A549 (cell line): ENCODE measurements around the gene COL28A1. TPM values are rescaled to one million over a fixed set of nuclear protein-coding genes. Genes with fewer than 3 reads are reported as not detected.

Experiments used
- ATAC-seq, 2 experiments: fragments of 200-7000 bp in 1 of 2; fragments of >200 bp in 1 of 2; cut with Nextera tagmentation in 1 of 2; cut with Tn5 transposase in 1 of 2; 3 replicates each; pipeline versions ENCODE4 v1.8.0 to v1.9.1; 2018 to 2020; ENCODE audit warnings: mild to moderate bottlenecking in 1 of 2, moderate library complexity in 1 of 2
- CTCF ChIA-PET: fragments of 300-600 bp; sonication (Branson Sonifier 250); formaldehyde crosslinking; extraction: SDS; loops from one replicate; lab custom pipeline; 2021; ENCODE audit warnings: antibody characterized with exemption, inconsistent platforms; lab: Yijun Ruan, JAX
- POLR2A ChIA-PET: fragments of 350-600 bp; formaldehyde crosslinking; extraction: SDS; loops from one replicate; lab custom pipeline; 2021; ENCODE audit warnings: antibody characterized with exemption, inconsistent platforms; lab: Yijun Ruan, JAX
- DNase-seq, 2 experiments: peaks; one replicate each; pipeline versions ENCODE4 v3.0.0 to v3.0.0-alpha.2; 2011 to 2016; ENCODE audit warnings: low read depth in 1 of 2, low spot score in 1 of 2
- FAIRE-seq: peaks from 2 replicates; lab custom pipeline; 2011; peaks lifted over from hg19 to GRCh38; lab: Jason Lieb, UNC
- H3K27ac ChIP-seq, 2 experiments: fragments of >200 bp; sonication (Bioruptor Twin); formaldehyde crosslinking; 3 replicates each; pipeline ENCODE4 v1.5.1; 2016 to 2017
- H3K4me1 ChIP-seq: fragments of >200 bp; sonication (Bioruptor Twin); formaldehyde crosslinking; 3 replicates; pipeline ENCODE4 v1.6.1; 2016
- H3K4me2 ChIP-seq: fragments of >200 bp; sonication (Bioruptor Twin); formaldehyde crosslinking; 3 replicates; pipeline ENCODE4 v1.6.1; 2016
- H3K4me3 ChIP-seq: fragments of >200 bp; sonication (Bioruptor Twin); formaldehyde crosslinking; 3 replicates; pipeline ENCODE4 v1.5.1; 2016
- H3K9me3 ChIP-seq: fragments of >200 bp; sonication (Bioruptor Twin); formaldehyde crosslinking; 3 replicates; pipeline ENCODE4 v1.6.1; 2016
- ATOH8 ChIP-seq: fragments of 250-450 bp; sonication (Bioruptor Pico); IDR thresholded peaks from 2 replicates; pipeline ENCODE4 v1.5.0; 2020; ENCODE audit warnings: low read depth, mild to moderate bottlenecking, moderate library complexity
- BHLHE40 ChIP-seq: IDR thresholded peaks from 2 replicates; pipeline ENCODE4 v1.6.1; 2012; ENCODE audit warnings: low read depth, low read length, inconsistent platforms
- CBX2 ChIP-seq: fragments of 200-600 bp; sonication (generic); IDR thresholded peaks from 2 replicates; pipeline ENCODE4 v1.6.1; 2016; ENCODE audit warnings: low read depth, mild to moderate bottlenecking, borderline replicate concordance
- CEBPB ChIP-seq, 2 experiments: fragments of >200 bp in 1 of 2; sonication (Bioruptor Twin) in 1 of 2; formaldehyde crosslinking in 1 of 2; IDR thresholded peaks; 2 replicates each; pipeline ENCODE4 v1.6.1; 2012 to 2016
- CHD2 ChIP-seq: fragments of 150-350 bp; IDR thresholded peaks from 2 replicates; pipeline ENCODE4 v1.6.1; 2014; ENCODE audit warnings: low read length; ENCODE audit not compliant: partially characterized antibody
- GATA3 ChIP-seq: IDR thresholded peaks from 2 replicates; pipeline ENCODE4 v1.6.1; 2012; ENCODE audit warnings: borderline replicate concordance
- HOXB5 ChIP-seq: fragments of 250-450 bp; sonication (Bioruptor Pico); IDR thresholded peaks from 2 replicates; pipeline ENCODE4 v1.5.0; 2020; ENCODE audit warnings: mild to moderate bottlenecking, moderate library complexity
- JUNB ChIP-seq: fragments of >200 bp; sonication (Bioruptor Twin); formaldehyde crosslinking; IDR thresholded peaks from 2 replicates; pipeline ENCODE4 v1.6.1; 2016
- PHF8 ChIP-seq: fragments of 200-600 bp; sonication (generic); IDR thresholded peaks from 2 replicates; pipeline ENCODE4 v1.6.1; 2016; ENCODE audit warnings: low read depth, mild to moderate bottlenecking, antibody characterized with exemption, moderate library complexity, borderline replicate concordance
- RCOR1 ChIP-seq: fragments of 150-350 bp; IDR thresholded peaks from 2 replicates; pipeline ENCODE4 v1.6.1; 2014; ENCODE audit warnings: antibody characterized with exemption, low read length, low read depth
- TFCP2L1 ChIP-seq: fragments of 250-450 bp; sonication (Bioruptor Pico); IDR thresholded peaks from 2 replicates; pipeline ENCODE4 v1.5.0; 2021; ENCODE audit warnings: mild to moderate bottlenecking
- ZSCAN20 ChIP-seq: fragments of 250-450 bp; sonication (Bioruptor Pico); IDR thresholded peaks from 2 replicates; pipeline ENCODE4 v1.8.0; 2022; ENCODE audit warnings: mild to moderate bottlenecking, moderate library complexity
- WGBS: methylation state at CpG from one replicate; pipeline ENCODE4 v1.1.6; 2017; ENCODE audit errors: missing lambda C conversion rate; 5-methylcytosine and 5-hydroxymethylcytosine counted together
- polyA plus RNA-seq, 4 experiments: library from polyadenylated mRNA; depleted of rRNA in 3 of 4; stranded (reverse); fragments of >200 nt; fragmentation: RNase III in 1 of 4; extraction: RNeasy Plus Mini Kit Qiagen cat#74134 plus additional on column Dnase treatment in 1 of 4; gene quantifications; 2 replicates in 3 of 4; 3 replicates in 1 of 4; pipeline ENCODE4 v1.2.3, GENCODE V29; 2011 to 2017
- TF ChIP-seq, protein P1 (sequence below): fragments of 200-600 bp; sonication (generic); IDR thresholded peaks from 2 replicates; pipeline ENCODE4 v1.6.1; 2016; ENCODE audit warnings: antibody characterized with exemption, mild to moderate bottlenecking, moderate library complexity
- TF ChIP-seq, protein P2 (sequence below): fragments of >200 bp; sonication (Bioruptor Twin); formaldehyde crosslinking; IDR thresholded peaks from 3 replicates; pipeline ENCODE4 v1.6.1; 2016

COL28A1 gene
- polyA plus RNA-seq, 2 of the 4 experiments (the other 2 are of a cell fraction): 0.08 to 0.17 TPM

- POLR2A ChIA-PET: interaction anchor here (0.6 kb wide), 1 partner anchor 20 kb away, joined by 3 read pairs; no protein-coding TSS in a partner anchor
- Histone ChIP-seq H3K4me1 (no peaks in the 10 kb centered on the region), H3K9me3 (peaks cover 15% of the 10 kb centered on the region; the same call in 2 of the 3 replicates), H3K4me2 (no peak overlapping the region), H3K27ac (no peak overlapping the region), H3K4me3 (no peak overlapping the region)
- FAIRE-seq (no peak), ATAC-seq (no peak), DNase-seq (no peak)
- TF ChIP-seq TFCP2L1 (CRISPR knock-in tag): no peak
- CTCF ChIA-PET: interaction anchor here (1.0 to 1.3 kb wide), 2 partner anchors 15 to 133 kb away, joined by 3 read pairs; no protein-coding TSS in a partner anchor
- 72% methylated on average over 2 of the region's 5 CpGs for WGBS
Observed at GRCh38 chr7:7557252-7557651, 21.6 kb upstream of the COL28A1 start.

DNA sequence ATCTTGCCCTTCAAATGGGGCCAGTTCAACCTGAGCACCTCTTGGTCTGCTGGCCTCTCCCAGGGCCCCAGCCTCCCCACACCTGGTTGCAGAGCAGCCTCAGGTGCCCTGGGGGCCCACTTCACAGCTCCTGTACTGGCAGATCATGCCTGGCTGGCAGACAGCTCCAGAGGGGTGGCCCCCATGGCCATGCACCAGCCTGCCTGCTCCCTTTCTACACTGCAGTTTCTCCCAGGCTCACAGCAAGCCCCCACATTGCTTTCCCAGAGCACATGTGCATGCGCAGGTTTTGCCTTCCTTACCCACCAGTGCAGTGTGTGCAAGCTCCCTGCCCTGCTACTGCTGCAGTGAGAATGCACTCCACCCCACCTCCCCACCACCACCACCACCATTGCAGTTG is 21.2 kb upstream of the COL28A1 start:
- ATAC-seq: no peak
- FAIRE-seq: no peak
- no peak for TF ChIP-seq CHD2
- no peak for TF ChIP-seq HOXB5 (CRISPR knock-in tag)
- no peak for TF ChIP-seq BHLHE40
- no peak for TF ChIP-seq PHF8
- TF ChIP-seq CBX2: no peak
- TF ChIP-seq, protein P1, sequence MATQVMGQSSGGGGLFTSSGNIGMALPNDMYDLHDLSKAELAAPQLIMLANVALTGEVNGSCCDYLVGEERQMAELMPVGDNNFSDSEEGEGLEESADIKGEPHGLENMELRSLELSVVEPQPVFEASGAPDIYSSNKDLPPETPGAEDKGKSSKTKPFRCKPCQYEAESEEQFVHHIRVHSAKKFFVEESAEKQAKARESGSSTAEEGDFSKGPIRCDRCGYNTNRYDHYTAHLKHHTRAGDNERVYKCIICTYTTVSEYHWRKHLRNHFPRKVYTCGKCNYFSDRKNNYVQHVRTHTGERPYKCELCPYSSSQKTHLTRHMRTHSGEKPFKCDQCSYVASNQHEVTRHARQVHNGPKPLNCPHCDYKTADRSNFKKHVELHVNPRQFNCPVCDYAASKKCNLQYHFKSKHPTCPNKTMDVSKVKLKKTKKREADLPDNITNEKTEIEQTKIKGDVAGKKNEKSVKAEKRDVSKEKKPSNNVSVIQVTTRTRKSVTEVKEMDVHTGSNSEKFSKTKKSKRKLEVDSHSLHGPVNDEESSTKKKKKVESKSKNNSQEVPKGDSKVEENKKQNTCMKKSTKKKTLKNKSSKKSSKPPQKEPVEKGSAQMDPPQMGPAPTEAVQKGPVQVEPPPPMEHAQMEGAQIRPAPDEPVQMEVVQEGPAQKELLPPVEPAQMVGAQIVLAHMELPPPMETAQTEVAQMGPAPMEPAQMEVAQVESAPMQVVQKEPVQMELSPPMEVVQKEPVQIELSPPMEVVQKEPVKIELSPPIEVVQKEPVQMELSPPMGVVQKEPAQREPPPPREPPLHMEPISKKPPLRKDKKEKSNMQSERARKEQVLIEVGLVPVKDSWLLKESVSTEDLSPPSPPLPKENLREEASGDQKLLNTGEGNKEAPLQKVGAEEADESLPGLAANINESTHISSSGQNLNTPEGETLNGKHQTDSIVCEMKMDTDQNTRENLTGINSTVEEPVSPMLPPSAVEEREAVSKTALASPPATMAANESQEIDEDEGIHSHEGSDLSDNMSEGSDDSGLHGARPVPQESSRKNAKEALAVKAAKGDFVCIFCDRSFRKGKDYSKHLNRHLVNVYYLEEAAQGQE: no peak
- Histone ChIP-seq H3K4me3 (no peak overlapping the region), H3K4me2 (no peak overlapping the region), H3K27ac (no peak overlapping the region), H3K9me3 (peaks cover 15% of the 10 kb centered on the region; the same call in 2 of the 3 replicates), H3K4me1 (no peaks in the 10 kb centered on the region)
- WGBS: no CpG with 5 or more reads among the region's 1 CpG
- DNase-seq: no peak
- ChIA-PET CTCF (interaction anchor here (0.8 to 1.3 kb wide), 3 partner anchors 14 to 133 kb away, joined by 3 read pairs; no protein-coding TSS in a partner anchor), POLR2A (interaction anchor here (0.6 kb wide), 1 partner anchor 20 kb away, joined by 3 read pairs; no protein-coding TSS in a partner anchor)

GRCh38 chr7:7554649-7555575 is 19.2 kb upstream of the COL28A1 start:
- WGBS: 57% methylated on average over 8 of the region's 8 CpGs
- Histone ChIP-seq H3K9me3 (peaks cover 15% of the 10 kb centered on the region; the same call in 2 of the 3 replicates), H3K4me2 (no peak overlapping the region), H3K4me3 (no peak overlapping the region), H3K4me1 (peaks cover 9% of the 10 kb centered on the region; the same call in 2 of the 3 replicates), H3K27ac (no peak overlapping the region)
- DNase-seq: no peak
- no peak for ATAC-seq
- CTCF ChIA-PET: interaction anchor here (2.0 kb wide), 1 partner anchor 13 kb away, joined by 6 read pairs; no protein-coding TSS in a partner anchor
- FAIRE-seq: no peak
- POLR2A ChIA-PET: no interaction called here
- TF ChIP-seq ATOH8 (no peak), RCOR1 (no peak), ZSCAN20 (no peak), CEBPB (IDR thresholded peaks at IDR 0.05) (no peak), GATA3 (no peak), JUNB (no peak)
- TF ChIP-seq, protein P2, sequence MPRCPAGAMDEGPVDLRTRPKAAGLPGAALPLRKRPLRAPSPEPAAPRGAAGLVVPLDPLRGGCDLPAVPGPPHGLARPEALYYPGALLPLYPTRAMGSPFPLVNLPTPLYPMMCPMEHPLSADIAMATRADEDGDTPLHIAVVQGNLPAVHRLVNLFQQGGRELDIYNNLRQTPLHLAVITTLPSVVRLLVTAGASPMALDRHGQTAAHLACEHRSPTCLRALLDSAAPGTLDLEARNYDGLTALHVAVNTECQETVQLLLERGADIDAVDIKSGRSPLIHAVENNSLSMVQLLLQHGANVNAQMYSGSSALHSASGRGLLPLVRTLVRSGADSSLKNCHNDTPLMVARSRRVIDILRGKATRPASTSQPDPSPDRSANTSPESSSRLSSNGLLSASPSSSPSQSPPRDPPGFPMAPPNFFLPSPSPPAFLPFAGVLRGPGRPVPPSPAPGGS: no peak
